OCI-LY3 (cell line): ENCODE results near the gene PSMB1.
"Not testable (repeated sequence)": the region's sequence is repeated elsewhere in the genome, so short reads cannot be mapped to it uniquely, and the experiment has no call there.

Experiments used
- H2AFZ ChIP-seq: fragments of 200-600, 300-600 bp; shearing (Covaris generic); 2 replicates; pipeline ENCODE4 v1.6.0; 2014; ENCODE audit warnings: antibody characterized with exemption, low read depth, low read length
- H3K27ac ChIP-seq: fragments of 200-600, 300-600 bp; sonication (generic); 2 replicates; pipeline ENCODE4 v1.5.1; 2014; ENCODE audit warnings: mild to moderate bottlenecking, low read length, moderate library complexity, mixed read lengths
- H3K27me3 ChIP-seq: fragments of 200-600, 300-600 bp; sonication (generic); 2 replicates; pipeline ENCODE4 v1.6.1; 2014; ENCODE audit warnings: low read depth, low read length, mixed read lengths
- H3K36me3 ChIP-seq: fragments of 200-600, 300-600 bp; sonication (generic); replicated peaks from 2 replicates; pipeline ENCODE3; 2014; ENCODE audit warnings: low read depth, low read length, mixed read lengths
- H3K4me1 ChIP-seq: fragments of 300-600, 200-600 bp; sonication (generic); 2 replicates; pipeline ENCODE4 v1.6.1; 2014; ENCODE audit warnings: low read length, mixed read lengths
- H3K4me2 ChIP-seq: fragments of 200-600, 300-600 bp; sonication (generic); 2 replicates; pipeline ENCODE4 v1.6.1; 2014; ENCODE audit warnings: low read length, mixed read lengths
- H3K4me3 ChIP-seq: fragments of 300-600, 200-600 bp; sonication (generic); 2 replicates; pipeline ENCODE4 v1.5.1; 2014; ENCODE audit warnings: antibody characterized with exemption, mild to moderate bottlenecking, low read length, moderate library complexity
- H3K79me2 ChIP-seq: fragments of 300-600, 200-600 bp; shearing (Covaris generic); 2 replicates; pipeline ENCODE4 v1.6.1; 2014; ENCODE audit warnings: mild to moderate bottlenecking, low read length, mixed read lengths
- H3K9ac ChIP-seq: fragments of 300-600, 200-600 bp; shearing (Covaris generic); 2 replicates; pipeline ENCODE4 v1.6.0; 2014; ENCODE audit warnings: mild to moderate bottlenecking, low read length, moderate library complexity
- H3K9me3 ChIP-seq: fragments of 200-600, 300-600 bp; shearing (Covaris generic); 2 replicates; pipeline ENCODE4 v1.6.1; 2014; ENCODE audit warnings: low read length, mixed read lengths; ENCODE audit not compliant: insufficient read depth
- H4K20me1 ChIP-seq: fragments of 200-600, 300-600 bp; sonication (generic); 2 replicates; pipeline ENCODE4 v1.6.1; 2016; ENCODE audit warnings: low read length, mixed read lengths; ENCODE audit not compliant: insufficient read depth
- EZH2phosphoT487 ChIP-seq: fragments of 200-600 bp; shearing (Covaris generic); IDR thresholded peaks from 2 replicates; pipeline ENCODE4 v1.6.1; 2018; ENCODE audit warnings: antibody characterized with exemption, mixed run types, low read depth
- TF ChIP-seq, protein P1 (sequence below): fragments of 200-600, 300-600 bp; sonication (generic); IDR thresholded peaks from 2 replicates; pipeline ENCODE4 v1.5.1; 2014; ENCODE audit warnings: antibody characterized with exemption, low read length, low read depth

PSMB1 gene

DNA sequence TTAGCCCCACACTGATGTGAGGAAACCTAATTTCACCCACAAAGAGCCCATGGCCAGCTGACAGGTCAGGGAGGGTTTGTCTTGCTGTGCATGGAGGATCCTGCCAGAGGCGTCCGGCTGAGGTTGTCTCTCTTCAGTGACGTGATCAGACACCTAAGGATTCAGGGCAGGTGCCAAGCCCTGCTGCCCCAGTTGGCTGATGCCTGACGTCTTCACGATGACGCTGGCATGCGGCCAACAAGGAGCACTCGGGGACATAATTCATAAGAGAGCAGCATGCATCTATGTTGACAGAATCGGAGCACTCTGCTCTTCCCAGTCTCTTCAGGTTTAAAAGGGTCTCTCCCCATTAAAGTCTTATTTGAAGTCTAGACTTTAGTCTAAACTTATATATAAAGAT is 47.8 kb downstream of the PSMB1 start:
- Histone ChIP-seq H3K9me3 (no peaks in the 10 kb centered on the region), H3K36me3 (no peaks in the 10 kb centered on the region), H3K4me3 (no peak overlapping the region), H3K27ac (no peak overlapping the region), H3K4me2 (no peak overlapping the region), H2AFZ (no peak overlapping the region), H4K20me1 (no peaks in the 10 kb centered on the region), H3K27me3 (no peaks in the 10 kb centered on the region), H3K9ac (no peak overlapping the region), H3K4me1 (no peaks in the 10 kb centered on the region), H3K79me2 (no peaks in the 10 kb centered on the region)
- no peak for TF ChIP-seq EZH2phosphoT487
- TF ChIP-seq, protein P1, sequence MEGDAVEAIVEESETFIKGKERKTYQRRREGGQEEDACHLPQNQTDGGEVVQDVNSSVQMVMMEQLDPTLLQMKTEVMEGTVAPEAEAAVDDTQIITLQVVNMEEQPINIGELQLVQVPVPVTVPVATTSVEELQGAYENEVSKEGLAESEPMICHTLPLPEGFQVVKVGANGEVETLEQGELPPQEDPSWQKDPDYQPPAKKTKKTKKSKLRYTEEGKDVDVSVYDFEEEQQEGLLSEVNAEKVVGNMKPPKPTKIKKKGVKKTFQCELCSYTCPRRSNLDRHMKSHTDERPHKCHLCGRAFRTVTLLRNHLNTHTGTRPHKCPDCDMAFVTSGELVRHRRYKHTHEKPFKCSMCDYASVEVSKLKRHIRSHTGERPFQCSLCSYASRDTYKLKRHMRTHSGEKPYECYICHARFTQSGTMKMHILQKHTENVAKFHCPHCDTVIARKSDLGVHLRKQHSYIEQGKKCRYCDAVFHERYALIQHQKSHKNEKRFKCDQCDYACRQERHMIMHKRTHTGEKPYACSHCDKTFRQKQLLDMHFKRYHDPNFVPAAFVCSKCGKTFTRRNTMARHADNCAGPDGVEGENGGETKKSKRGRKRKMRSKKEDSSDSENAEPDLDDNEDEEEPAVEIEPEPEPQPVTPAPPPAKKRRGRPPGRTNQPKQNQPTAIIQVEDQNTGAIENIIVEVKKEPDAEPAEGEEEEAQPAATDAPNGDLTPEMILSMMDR = no peak

DNA sequence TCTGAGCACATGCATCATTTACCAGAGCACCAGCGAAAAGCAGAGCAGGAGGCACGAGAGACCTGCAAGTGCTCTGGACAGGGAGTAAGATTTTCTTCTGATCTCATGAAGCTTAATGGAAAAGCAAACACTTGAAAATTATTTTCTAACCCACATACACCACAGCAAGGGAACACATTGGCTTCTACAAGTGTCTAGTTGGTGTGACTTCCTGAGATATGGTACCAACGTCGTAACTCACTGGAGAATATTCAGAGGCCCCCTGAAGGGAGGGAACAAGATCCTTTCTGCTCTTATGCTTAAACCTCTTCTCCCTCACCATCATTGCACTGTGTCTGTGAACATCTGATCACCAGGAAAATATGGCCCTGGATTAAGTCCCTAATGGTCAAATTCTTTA is 48.6 kb downstream of the PSMB1 start:
- no peak overlapping the region for H3K4me2 ChIP-seq
- no peak overlapping the region for H3K9ac ChIP-seq
- no peak overlapping the region for H3K4me3 ChIP-seq
- H3K79me2 ChIP-seq = no peaks in the 10 kb centered on the region
- H3K27ac ChIP-seq = no peak overlapping the region
- H2AFZ ChIP-seq = no peak overlapping the region
- no peaks in the 10 kb centered on the region for H3K27me3 ChIP-seq
- TF ChIP-seq, protein P1 = no peak
- no peak for TF ChIP-seq EZH2phosphoT487
- H3K9me3 ChIP-seq = no peaks in the 10 kb centered on the region
- no peaks in the 10 kb centered on the region for H3K36me3 ChIP-seq
- no peaks in the 10 kb centered on the region for H3K4me1 ChIP-seq
- no peaks in the 10 kb centered on the region for H4K20me1 ChIP-seq

DNA sequence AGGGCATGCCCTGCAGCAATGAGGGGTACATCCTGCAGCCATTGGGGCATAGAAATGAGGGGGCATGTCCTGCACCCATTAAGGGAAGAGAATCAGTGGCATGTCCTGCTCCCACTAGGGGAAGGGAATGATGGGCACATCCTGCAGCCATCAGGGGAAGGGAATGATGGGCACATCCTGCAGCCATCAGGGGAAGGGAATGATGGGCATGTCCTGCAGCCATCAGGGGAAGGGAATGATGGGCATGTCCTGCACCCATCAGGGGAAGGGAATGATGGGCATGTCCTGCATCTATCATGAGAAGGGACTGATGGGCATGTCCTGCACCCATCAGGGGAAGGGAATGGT is 49.7 kb downstream of the PSMB1 start:
- Histone ChIP-seq H3K27ac (no peak overlapping the region), H3K9me3 (no peaks in the 10 kb centered on the region), H3K79me2 (no peaks in the 10 kb centered on the region), H3K4me2 (no peak overlapping the region), H3K4me3 (no peak overlapping the region), H3K36me3 (no peaks in the 10 kb centered on the region), H3K4me1 (no peaks in the 10 kb centered on the region), H3K9ac (no peak overlapping the region), H2AFZ (no peak overlapping the region), H4K20me1 (no peaks in the 10 kb centered on the region), H3K27me3 (no peaks in the 10 kb centered on the region)
- TF ChIP-seq, protein P1 = no peak
- TF ChIP-seq EZH2phosphoT487 = no peak

DNA sequence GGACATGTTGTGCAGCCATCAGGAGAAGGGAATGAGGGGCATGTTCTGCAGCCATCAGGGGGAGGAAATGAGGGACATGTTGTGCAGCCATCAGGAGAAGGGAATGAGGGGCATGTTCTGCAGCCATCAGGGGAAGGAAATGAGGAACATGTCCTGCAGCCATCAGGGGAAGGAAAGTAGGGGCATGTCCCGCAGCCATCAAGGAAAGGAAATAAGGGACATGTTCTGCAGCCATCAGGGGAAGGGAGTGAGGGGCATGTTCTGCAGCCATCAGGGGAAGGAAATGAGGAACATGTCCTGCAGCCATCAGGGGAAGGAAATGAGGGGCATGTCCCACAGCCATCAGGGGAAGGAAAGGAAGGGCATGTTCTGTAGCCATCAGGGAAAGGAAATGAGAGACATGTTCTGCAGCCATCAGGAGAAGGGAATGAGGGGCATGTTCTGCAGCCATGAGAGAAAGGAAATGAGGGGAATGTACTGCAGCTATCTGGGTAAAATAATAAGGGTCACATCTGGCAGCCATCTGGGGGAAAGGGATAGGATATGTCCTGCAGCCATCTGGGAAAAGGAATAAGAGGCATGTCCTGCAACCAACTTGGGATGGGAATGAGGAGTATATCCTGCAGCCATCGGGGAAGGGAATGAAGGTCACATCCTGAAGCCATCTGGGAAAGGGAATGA is 50.2 kb downstream of the PSMB1 start:
- not testable (repeated sequence) for H4K20me1 ChIP-seq, H3K27ac ChIP-seq, H2AFZ ChIP-seq, H3K4me2 ChIP-seq, H3K9me3 ChIP-seq, H3K36me3 ChIP-seq, H3K9ac ChIP-seq, H3K4me1 ChIP-seq, H3K4me3 ChIP-seq, H3K27me3 ChIP-seq, H3K79me2 ChIP-seq

DNA sequence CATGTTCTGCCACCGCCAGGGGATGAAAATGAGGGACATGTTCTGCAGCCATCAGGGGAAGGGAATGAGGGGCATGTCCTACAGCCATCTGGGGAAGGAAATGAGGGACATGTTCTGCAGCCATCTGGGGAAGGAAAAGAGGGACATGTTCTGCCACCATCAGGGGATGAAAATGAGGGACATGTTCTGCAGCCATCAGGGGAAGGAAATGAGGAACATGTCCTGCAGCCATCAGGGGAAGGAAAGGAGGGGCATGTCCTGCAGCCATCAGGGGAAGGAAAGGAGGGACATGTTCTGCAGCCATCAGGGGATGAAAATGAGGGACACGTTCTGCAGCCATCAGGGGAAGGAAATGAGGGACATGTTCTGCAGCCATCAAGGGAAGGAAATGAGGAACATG is 50.8 kb downstream of the PSMB1 start:
- H3K79me2 ChIP-seq, H3K27ac ChIP-seq, H3K9me3 ChIP-seq, H3K27me3 ChIP-seq, H3K4me3 ChIP-seq, H3K36me3 ChIP-seq, H4K20me1 ChIP-seq, H3K4me2 ChIP-seq, H3K9ac ChIP-seq, H3K4me1 ChIP-seq, H2AFZ ChIP-seq: not testable (repeated sequence)
